MM.1S (cell line): ENCODE data around the gene ZNF793.
A peak's percentile ranks its signal among the peaks of the same experiment; 100 is the strongest.

Source experiments
- DNase-seq: peaks from one replicate; pipeline ENCODE4 v3.0.0-alpha.2; 2015
- H2AFZ ChIP-seq: fragments of 300-600 bp; sonication (generic); 2 replicates; pipeline ENCODE4 v1.6.0; 2016; ENCODE audit warnings: antibody characterized with exemption, low read length
- H3F3A ChIP-seq: fragments of 300-600 bp; sonication (generic); 2 replicates; pipeline ENCODE4 v1.6.1; 2016; ENCODE audit warnings: mild to moderate bottlenecking, antibody characterized with exemption, low read length, moderate library complexity, mixed read lengths; ENCODE audit not compliant: insufficient read depth
- H3K27ac ChIP-seq: fragments of 300-600 bp; sonication (generic); 2 replicates; pipeline ENCODE4 v1.5.1; 2016; ENCODE audit warnings: mild to moderate bottlenecking, low read length
- H3K27me3 ChIP-seq: fragments of 300-600 bp; sonication (generic); replicated peaks from 2 replicates; pipeline ENCODE4 v1.6.0; 2016; ENCODE audit warnings: low read length; ENCODE audit not compliant: insufficient read depth
- H3K36me3 ChIP-seq: fragments of 300-600 bp; sonication (generic); replicated peaks from 2 replicates; pipeline ENCODE4 v1.6.1; 2016; ENCODE audit warnings: mild to moderate bottlenecking, low read length, mixed read lengths; ENCODE audit not compliant: insufficient read depth
- H3K4me1 ChIP-seq: fragments of 300-600 bp; sonication (generic); 2 replicates; pipeline ENCODE4 v1.6.1; 2016; ENCODE audit warnings: low read length, mixed read lengths
- H3K4me2 ChIP-seq: fragments of 300-600 bp; sonication (generic); 2 replicates; pipeline ENCODE4 v1.6.0; 2016; ENCODE audit warnings: low read depth, low read length
- H3K4me3 ChIP-seq: fragments of 300-600 bp; sonication (generic); 2 replicates; pipeline ENCODE4 v1.5.1; 2016; ENCODE audit warnings: low read length, mixed read lengths
- H3K79me2 ChIP-seq: fragments of 300-600 bp; sonication (generic); 2 replicates; pipeline ENCODE4 v1.6.1; 2016; ENCODE audit warnings: mixed run types, low read length, mixed read lengths
- H3K9ac ChIP-seq: fragments of 300-600 bp; sonication (generic); 2 replicates; pipeline ENCODE4 v1.6.1; 2016; ENCODE audit warnings: low read length, mixed read lengths
- H3K9me2 ChIP-seq: fragments of 300-600 bp; sonication (generic); replicated peaks from 2 replicates; pipeline ENCODE4 v1.6.1; 2016; ENCODE audit warnings: mild to moderate bottlenecking, low read length, mixed read lengths; ENCODE audit not compliant: insufficient read depth
- H3K9me3 ChIP-seq: fragments of 300-600 bp; sonication (generic); replicated peaks from 2 replicates; pipeline ENCODE4 v1.6.1; 2016; ENCODE audit warnings: mild to moderate bottlenecking, low read length, mixed read lengths; ENCODE audit not compliant: insufficient read depth
- H4K20me1 ChIP-seq: fragments of 300-600 bp; sonication (generic); 2 replicates; pipeline ENCODE4 v1.6.1; 2016; ENCODE audit warnings: mild to moderate bottlenecking, low read length, moderate library complexity, mixed read lengths; ENCODE audit not compliant: insufficient read depth
- EZH2 ChIP-seq: fragments of 300-600 bp; sonication (generic); optimal IDR thresholded peaks from 2 replicates; pipeline ENCODE3; 2017; ENCODE audit warnings: low read depth, mild to moderate bottlenecking, antibody characterized with exemption, low read length, mixed read lengths
- EZH2phosphoT487 ChIP-seq: fragments of 300-600 bp; sonication (generic); IDR thresholded peaks from 2 replicates; pipeline ENCODE4 v1.6.1; 2018; ENCODE audit warnings: antibody characterized with exemption, low read length
- TF ChIP-seq, protein P1 (sequence below): fragments of 300-600 bp; sonication (generic); IDR thresholded peaks from 2 replicates; pipeline ENCODE4 v1.5.1; 2016; ENCODE audit warnings: antibody characterized with exemption, low read length, mixed read lengths

ZNF793 gene

DNA sequence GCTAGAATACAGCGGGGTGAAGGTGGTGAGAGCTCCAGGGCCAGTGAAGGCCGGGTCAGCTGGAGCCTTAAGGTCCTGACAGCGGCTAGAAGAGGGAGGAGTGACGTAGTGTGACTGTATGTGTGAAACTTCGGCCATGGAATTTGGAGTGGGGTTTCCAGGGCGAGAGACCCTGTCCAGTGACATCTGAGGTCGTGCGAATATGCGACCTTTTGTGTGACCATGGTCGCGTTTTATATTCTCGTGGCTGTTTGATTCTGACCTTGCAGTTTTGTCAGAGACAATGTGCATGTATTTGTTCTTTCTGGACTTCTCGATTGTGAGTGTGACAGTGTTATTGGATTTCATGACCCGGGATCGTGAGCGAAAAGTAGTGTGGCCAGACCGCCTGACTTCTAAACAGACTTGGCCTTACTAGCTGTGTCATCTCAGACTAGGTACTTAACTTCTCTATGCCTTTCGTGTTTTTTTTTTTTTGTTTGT lies 39.1 kb upstream of the ZNF793 start:
- H4K20me1 ChIP-seq, result no peaks in the 10 kb centered on the region
- DNase-seq, result no peak
- no peak for TF ChIP-seq EZH2
- TF ChIP-seq EZH2phosphoT487, result no peak
- TF ChIP-seq, protein P1, sequence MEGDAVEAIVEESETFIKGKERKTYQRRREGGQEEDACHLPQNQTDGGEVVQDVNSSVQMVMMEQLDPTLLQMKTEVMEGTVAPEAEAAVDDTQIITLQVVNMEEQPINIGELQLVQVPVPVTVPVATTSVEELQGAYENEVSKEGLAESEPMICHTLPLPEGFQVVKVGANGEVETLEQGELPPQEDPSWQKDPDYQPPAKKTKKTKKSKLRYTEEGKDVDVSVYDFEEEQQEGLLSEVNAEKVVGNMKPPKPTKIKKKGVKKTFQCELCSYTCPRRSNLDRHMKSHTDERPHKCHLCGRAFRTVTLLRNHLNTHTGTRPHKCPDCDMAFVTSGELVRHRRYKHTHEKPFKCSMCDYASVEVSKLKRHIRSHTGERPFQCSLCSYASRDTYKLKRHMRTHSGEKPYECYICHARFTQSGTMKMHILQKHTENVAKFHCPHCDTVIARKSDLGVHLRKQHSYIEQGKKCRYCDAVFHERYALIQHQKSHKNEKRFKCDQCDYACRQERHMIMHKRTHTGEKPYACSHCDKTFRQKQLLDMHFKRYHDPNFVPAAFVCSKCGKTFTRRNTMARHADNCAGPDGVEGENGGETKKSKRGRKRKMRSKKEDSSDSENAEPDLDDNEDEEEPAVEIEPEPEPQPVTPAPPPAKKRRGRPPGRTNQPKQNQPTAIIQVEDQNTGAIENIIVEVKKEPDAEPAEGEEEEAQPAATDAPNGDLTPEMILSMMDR, result no peak
- H3K4me2 ChIP-seq, result peak overlapping the region; percentile 43; the same call in 1 of the 2 replicates
- H3K79me2 ChIP-seq, result no peaks in the 10 kb centered on the region
- H3K27ac ChIP-seq, result no peak overlapping the region
- no peaks in the 10 kb centered on the region for H3K9me3 ChIP-seq
- peak overlapping the region; percentile 23; the same call in 1 of the 2 replicates for H3K4me3 ChIP-seq
- H2AFZ ChIP-seq, result peak overlapping the region; percentile 67; the same call in 1 of the 2 replicates
- H3K27me3 ChIP-seq, result no peaks in the 10 kb centered on the region
- no peaks in the 10 kb centered on the region for H3K4me1 ChIP-seq
- H3F3A ChIP-seq, result no peaks in the 10 kb centered on the region
- H3K36me3 ChIP-seq, result no peaks in the 10 kb centered on the region
- H3K9me2 ChIP-seq, result no peaks in the 10 kb centered on the region
- no peak overlapping the region for H3K9ac ChIP-seq

DNA sequence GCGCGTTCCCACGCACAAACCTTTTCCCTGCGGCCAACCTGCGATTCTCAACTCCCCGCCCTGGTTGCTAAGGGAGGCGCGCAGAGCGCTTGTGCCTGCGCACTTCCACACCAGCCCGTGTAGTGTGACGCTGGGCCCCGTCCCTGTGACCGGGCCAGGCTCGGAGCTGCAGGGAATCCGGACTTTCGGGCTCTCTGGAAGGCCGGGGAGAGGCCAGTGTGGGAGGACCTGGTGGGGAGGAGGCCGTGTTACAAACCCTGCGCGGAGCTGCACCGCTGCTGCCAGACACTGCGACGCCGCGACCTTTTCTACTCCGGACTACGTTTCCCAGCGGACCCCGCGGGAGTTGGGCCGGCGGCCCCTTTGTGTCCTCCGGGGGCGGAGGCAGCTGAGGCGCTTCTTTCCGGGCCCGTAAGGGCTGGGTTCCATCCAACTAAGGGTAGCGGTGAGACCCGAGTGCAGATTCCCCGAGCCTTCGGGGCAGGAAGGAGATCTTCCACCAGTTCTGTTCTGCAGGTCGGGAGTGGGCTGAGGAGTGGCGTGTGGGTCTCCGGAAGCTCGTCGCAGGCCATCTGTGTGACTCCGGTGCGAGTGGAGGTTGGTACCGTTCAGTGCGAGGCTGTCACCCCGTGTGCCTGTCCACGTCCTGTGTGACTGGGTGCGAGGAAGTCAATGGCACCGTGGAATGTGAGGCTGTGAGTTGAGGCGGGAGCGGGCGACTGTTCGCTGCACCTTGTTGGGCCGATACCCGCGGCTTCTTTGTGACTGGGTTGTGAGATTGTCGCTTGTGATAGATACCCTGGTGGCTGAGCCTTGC lies 37.6 kb upstream of the ZNF793 start, which contains the start of gene ZNF570:
TSS of gene ZNF570 (plus strand) at position 396 of the 817 bp plus-strand sequence. CDS start 999 bp downstream, outside the sequence.
- no peak within 1 kb of the TSS for H3K4me2 ChIP-seq
- no peaks in the 10 kb centered on the region for H3F3A ChIP-seq
- no peak within 1 kb of the TSS; the same call in 1 of the 2 replicates for H3K4me3 ChIP-seq
- no peaks in the 10 kb centered on the region for H4K20me1 ChIP-seq
- no peak within 1 kb of the TSS for H3K9ac ChIP-seq
- H3K9me2 ChIP-seq, result no peaks in the 10 kb centered on the region
- H3K27me3 ChIP-seq, result no peaks in the 10 kb centered on the region
- no peak within 1 kb of the TSS for H3K27ac ChIP-seq
- no peaks in the 10 kb centered on the region for H3K9me3 ChIP-seq
- H3K36me3 ChIP-seq, result no peaks in the 10 kb centered on the region
- TF ChIP-seq EZH2, result no peak
- TF ChIP-seq EZH2phosphoT487, result no peak
- TF ChIP-seq, protein P1, result no peak
- no peaks in the 10 kb centered on the region for H3K79me2 ChIP-seq
- no peak within 1 kb of the TSS for H2AFZ ChIP-seq
- no peak for DNase-seq
- H3K4me1 ChIP-seq, result no peaks in the 10 kb centered on the region

- H3K4me3 ChIP-seq, result no peak overlapping the region
- H3K4me1 ChIP-seq, result no peaks in the 10 kb centered on the region
- H3K36me3 ChIP-seq, result no peaks in the 10 kb centered on the region
- H2AFZ ChIP-seq, result no peak overlapping the region
- H3K79me2 ChIP-seq, result no peaks in the 10 kb centered on the region
- H3K9ac ChIP-seq, result no peak overlapping the region
- no peaks in the 10 kb centered on the region for H3F3A ChIP-seq
- no peaks in the 10 kb centered on the region for H4K20me1 ChIP-seq
- H3K9me3 ChIP-seq, result no peaks in the 10 kb centered on the region
- TF ChIP-seq EZH2phosphoT487 (no peak), EZH2 (no peak)
- TF ChIP-seq, protein P1, result no peak
- no peak overlapping the region for H3K4me2 ChIP-seq
- no peak overlapping the region for H3K27ac ChIP-seq
- no peaks in the 10 kb centered on the region for H3K27me3 ChIP-seq
- no peak for DNase-seq
- H3K9me2 ChIP-seq, result no peaks in the 10 kb centered on the region
Observed at GRCh38 chr19:37470216-37470615, 36.5 kb upstream of the ZNF793 start.
